Measurements from ENCODE around the gene NRROS.

NRROS gene

DNA sequence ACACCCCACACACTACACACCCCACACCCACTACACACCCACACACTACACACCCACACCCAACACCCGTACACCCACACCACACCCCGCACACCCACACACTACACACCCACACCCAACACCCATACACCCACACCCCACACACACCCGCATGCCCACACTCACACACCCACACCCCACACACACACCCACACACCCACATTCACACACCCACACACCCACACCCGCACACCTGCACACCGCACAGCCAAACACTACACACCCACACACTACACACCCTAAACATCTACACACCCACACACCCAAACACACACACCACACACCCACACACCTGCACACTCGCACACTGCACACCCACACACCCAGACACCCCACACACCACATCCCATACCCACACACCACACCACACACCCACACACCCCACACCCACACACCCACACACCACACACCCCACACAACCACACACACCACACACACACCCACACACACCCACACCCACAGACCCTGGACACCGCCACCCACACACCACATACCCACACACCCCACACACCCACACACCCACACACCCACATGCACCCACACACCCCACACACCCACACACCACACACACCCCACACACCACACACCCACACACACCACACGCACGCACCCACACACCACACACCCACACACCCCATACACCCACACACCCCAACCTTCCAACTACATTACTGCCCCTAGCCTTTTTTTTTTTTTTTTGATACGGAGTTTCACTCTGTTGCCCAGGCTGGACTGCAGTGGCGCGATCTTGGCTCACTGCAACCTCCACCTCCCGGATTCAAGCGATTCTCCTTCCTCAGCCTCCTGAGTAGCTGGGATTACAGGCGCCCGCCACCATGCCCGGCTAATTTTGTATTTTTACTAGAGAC lies 55.7 kb downstream of the NRROS start:
- no peak overlapping the region for H3K4me3 ChIP-seq (ENCODE audit: low read length)
- H3F3A ChIP-seq (ENCODE audit: insufficient read depth, low read length), result no peaks in the 10 kb centered on the region
- TF ChIP-seq, protein P1, sequence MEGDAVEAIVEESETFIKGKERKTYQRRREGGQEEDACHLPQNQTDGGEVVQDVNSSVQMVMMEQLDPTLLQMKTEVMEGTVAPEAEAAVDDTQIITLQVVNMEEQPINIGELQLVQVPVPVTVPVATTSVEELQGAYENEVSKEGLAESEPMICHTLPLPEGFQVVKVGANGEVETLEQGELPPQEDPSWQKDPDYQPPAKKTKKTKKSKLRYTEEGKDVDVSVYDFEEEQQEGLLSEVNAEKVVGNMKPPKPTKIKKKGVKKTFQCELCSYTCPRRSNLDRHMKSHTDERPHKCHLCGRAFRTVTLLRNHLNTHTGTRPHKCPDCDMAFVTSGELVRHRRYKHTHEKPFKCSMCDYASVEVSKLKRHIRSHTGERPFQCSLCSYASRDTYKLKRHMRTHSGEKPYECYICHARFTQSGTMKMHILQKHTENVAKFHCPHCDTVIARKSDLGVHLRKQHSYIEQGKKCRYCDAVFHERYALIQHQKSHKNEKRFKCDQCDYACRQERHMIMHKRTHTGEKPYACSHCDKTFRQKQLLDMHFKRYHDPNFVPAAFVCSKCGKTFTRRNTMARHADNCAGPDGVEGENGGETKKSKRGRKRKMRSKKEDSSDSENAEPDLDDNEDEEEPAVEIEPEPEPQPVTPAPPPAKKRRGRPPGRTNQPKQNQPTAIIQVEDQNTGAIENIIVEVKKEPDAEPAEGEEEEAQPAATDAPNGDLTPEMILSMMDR (IDR thresholded peaks at IDR 0.05; ENCODE audit: low read length), result no peak
- no peak for TF ChIP-seq EZH2 (optimal IDR thresholded peaks at IDR 0.05; ENCODE audit: low read depth, low read length)
- TF ChIP-seq EZH2phosphoT487 (IDR thresholded peaks at IDR 0.05; ENCODE audit: low read length), result no peak

DNA sequence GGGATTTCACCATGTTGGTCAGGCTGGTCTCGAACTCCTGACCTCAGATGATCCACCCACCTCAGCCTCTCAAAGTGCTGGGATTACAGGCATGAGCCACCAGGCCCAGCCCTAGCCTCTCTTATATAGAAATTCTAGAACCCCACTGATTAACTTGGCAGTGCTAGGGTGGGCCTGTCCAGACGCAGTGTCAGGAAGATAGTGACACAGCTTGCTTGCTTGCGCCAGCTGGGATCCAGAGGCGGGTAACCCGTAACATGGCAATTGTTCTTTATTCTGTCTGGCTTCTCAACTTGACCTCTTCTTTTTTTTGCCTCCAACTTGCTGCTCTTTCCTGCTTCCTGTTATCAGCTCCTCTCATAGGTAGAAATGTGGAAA lies 56.3 kb downstream of the NRROS start:
- Histone ChIP-seq H3K4me1 (ENCODE audit: low read length) (no peaks in the 10 kb centered on the region), H3K27me3 (replicated peaks; ENCODE audit: insufficient read depth, low read length) (no peaks in the 10 kb centered on the region), H3K79me2 (ENCODE audit: low read length) (no peaks in the 10 kb centered on the region), H3F3A (ENCODE audit: insufficient read depth, low read length) (no peaks in the 10 kb centered on the region), H3K9ac (ENCODE audit: low read length) (no peak overlapping the region), H4K20me1 (ENCODE audit: insufficient read depth, low read length) (no peaks in the 10 kb centered on the region), H3K4me3 (ENCODE audit: low read length) (no peak overlapping the region), H3K36me3 (replicated peaks; ENCODE audit: insufficient read depth, low read length) (no peaks in the 10 kb centered on the region), H3K9me2 (replicated peaks; ENCODE audit: insufficient read depth, low read length) (no peaks in the 10 kb centered on the region), H3K4me2 (ENCODE audit: low read depth, low read length) (no peak overlapping the region), H3K27ac (ENCODE audit: low read length) (no peak overlapping the region), H3K9me3 (replicated peaks; ENCODE audit: insufficient read depth, low read length) (no peaks in the 10 kb centered on the region), H2AFZ (ENCODE audit: low read length) (no peak overlapping the region)
- TF ChIP-seq EZH2phosphoT487 (IDR thresholded peaks at IDR 0.05; ENCODE audit: low read length) (no peak), EZH2 (optimal IDR thresholded peaks at IDR 0.05; ENCODE audit: low read depth, low read length) (no peak)
- TF ChIP-seq, protein P1 (IDR thresholded peaks at IDR 0.05; ENCODE audit: low read length), result no peak
- DNase-seq, result no peak

More for the DNA sequence above, 55.7 kb downstream of the NRROS start:
- Histone ChIP-seq H3K27me3 (replicated peaks; ENCODE audit: insufficient read depth, low read length) (no peaks in the 10 kb centered on the region), H2AFZ (ENCODE audit: low read length) (no peak overlapping the region), H4K20me1 (ENCODE audit: insufficient read depth, low read length) (no peaks in the 10 kb centered on the region), H3K27ac (ENCODE audit: low read length) (no peak overlapping the region), H3K9me2 (replicated peaks; ENCODE audit: insufficient read depth, low read length) (no peaks in the 10 kb centered on the region), H3K9me3 (replicated peaks; ENCODE audit: insufficient read depth, low read length) (no peaks in the 10 kb centered on the region), H3K9ac (ENCODE audit: low read length) (no peak overlapping the region), H3K36me3 (replicated peaks; ENCODE audit: insufficient read depth, low read length) (no peaks in the 10 kb centered on the region), H3K4me1 (ENCODE audit: low read length) (no peaks in the 10 kb centered on the region), H3K79me2 (ENCODE audit: low read length) (no peaks in the 10 kb centered on the region), H3K4me2 (ENCODE audit: low read depth, low read length) (no peak overlapping the region)
- DNase-seq, result no peak

DNA sequence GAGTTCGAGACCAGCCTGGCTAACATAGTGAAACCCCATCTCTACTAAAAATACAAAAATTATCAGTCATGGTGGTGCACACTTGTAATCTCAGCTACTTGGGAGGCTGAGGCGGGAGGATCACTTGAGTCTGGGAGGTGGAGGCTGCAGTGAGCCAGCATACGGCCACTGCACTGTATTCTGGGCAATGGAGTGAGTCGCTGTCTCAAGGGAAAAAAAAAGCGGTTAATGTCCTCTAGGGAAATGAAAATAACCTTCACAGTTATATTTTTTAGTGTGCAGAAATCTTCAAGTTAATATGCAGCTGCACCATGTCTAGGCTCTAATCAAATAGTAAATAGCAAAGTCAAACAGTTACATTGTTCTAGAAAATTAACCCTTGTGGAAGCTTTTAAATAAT lies 57.8 kb downstream of the NRROS start:
- H3K9ac ChIP-seq (ENCODE audit: low read length), result no peak overlapping the region
- no peaks in the 10 kb centered on the region for H3K36me3 ChIP-seq (replicated peaks; ENCODE audit: insufficient read depth, low read length)
- no peaks in the 10 kb centered on the region for H3K4me1 ChIP-seq (ENCODE audit: low read length)
- no peaks in the 10 kb centered on the region for H3K79me2 ChIP-seq (ENCODE audit: low read length)
- H3K4me2 ChIP-seq (ENCODE audit: low read depth, low read length), result no peak overlapping the region
- no peak for DNase-seq
- TF ChIP-seq EZH2 (optimal IDR thresholded peaks at IDR 0.05; ENCODE audit: low read depth, low read length), result no peak
- TF ChIP-seq, protein P1 (IDR thresholded peaks at IDR 0.05; ENCODE audit: low read length), result no peak
- no peaks in the 10 kb centered on the region for H3F3A ChIP-seq (ENCODE audit: insufficient read depth, low read length)
- H2AFZ ChIP-seq (ENCODE audit: low read length), result no peak overlapping the region
- H4K20me1 ChIP-seq (ENCODE audit: insufficient read depth, low read length), result no peaks in the 10 kb centered on the region
- H3K27me3 ChIP-seq (replicated peaks; ENCODE audit: insufficient read depth, low read length), result no peaks in the 10 kb centered on the region
- no peak overlapping the region for H3K27ac ChIP-seq (ENCODE audit: low read length)
- H3K9me3 ChIP-seq (replicated peaks; ENCODE audit: insufficient read depth, low read length), result no peaks in the 10 kb centered on the region
- H3K9me2 ChIP-seq (replicated peaks; ENCODE audit: insufficient read depth, low read length), result no peaks in the 10 kb centered on the region
- H3K4me3 ChIP-seq (ENCODE audit: low read length), result no peak overlapping the region

Measured in MM.1S (cell line).